Dedifferentiated amniotic fluid mesenchymal stem cell (primary cell): Measurements from ENCODE around the gene PI4K2A.

Experiments
- DNase-seq: peaks from one replicate; pipeline ENCODE4 v3.0.0-alpha.2; 2016; ENCODE audit errors: extremely low spot score

The PI4K2A gene

GRCh38 chr10:97640174-97640867 lies at the start of gene PI4K2A:
PI4K2A (plus strand) TSS chr10:97640671; CDS start chr10:97640743, 72 bp downstream.
- peak; percentile 99 for DNase-seq

- no peak for DNase-seq
These were observed 49.5 kb upstream of the PI4K2A start for GRCh38 chr10:97590748-97591495.

DNA sequence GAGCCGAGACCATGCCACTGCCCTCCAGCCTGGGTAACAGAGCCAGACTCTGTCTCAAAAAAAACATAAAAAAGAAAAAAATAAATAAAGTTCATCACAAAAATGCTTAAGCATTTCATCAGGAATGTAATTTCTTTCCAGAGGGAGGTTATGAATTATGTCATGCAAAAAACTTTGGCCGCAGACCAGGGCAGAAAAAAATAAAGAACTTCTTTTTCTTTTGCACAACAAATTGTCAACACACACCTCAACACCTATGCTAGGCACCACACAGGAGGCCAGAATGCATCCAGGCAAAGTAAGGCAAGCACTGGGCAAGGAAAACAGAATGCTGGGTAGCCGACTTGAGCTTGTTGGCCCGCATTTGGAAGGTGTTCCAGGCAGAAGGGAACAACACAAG lies 47.0 kb upstream of the PI4K2A start:
- peak; percentile 68 for DNase-seq

GRCh38 chr10:97596101-97597082 lies 44.1 kb upstream of the PI4K2A start:
- peak; percentile 77 for DNase-seq

GRCh38 chr10:97597778-97598177 lies 42.7 kb upstream of the PI4K2A start:
- DNase-seq: no peak

DNA sequence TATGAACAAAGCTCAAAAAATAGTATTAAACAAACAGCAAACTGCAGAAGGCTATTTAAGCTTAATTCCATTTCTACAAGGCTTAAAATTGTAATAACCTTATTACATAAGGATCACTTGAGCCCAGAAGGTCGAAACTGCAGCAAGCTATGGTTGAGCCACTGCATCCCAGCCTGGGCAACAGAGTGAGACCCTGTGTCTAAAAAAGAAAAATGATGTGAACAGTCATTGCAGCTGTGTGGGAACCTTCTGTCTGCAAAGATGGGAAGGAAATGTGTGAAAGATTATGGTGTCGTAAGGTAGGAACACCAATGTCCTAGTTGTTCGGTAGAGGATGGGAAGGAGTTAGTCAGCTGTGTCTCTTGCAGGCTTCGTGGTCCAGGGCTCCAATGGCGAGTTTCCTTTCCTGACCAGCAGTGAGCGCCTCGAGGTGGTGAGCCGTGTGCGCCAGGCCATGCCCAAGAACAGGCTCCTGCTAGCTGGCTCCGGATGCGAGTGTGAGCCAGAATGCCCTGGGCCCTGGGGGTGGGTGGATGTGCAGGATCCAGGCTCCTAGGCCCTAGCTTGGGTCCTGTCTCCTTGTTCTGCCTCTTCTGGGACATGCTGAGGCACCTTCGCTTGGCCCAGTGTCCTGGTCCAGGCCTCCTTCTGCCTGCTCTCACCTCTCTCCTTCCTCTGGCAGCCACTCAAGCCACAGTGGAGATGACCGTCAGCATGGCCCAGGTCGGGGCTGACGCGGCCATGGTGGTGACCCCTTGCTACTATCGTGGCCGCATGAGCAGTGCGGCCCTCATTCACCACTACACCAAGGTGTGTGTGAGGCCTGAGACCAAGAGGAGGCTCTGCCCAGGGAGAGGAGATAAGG lies 41.8 kb upstream of the PI4K2A start:
- no peak for DNase-seq

- DNase-seq: no peak
These were observed 41.2 kb upstream of the PI4K2A start for GRCh38 chr10:97599272-97599619.

DNA sequence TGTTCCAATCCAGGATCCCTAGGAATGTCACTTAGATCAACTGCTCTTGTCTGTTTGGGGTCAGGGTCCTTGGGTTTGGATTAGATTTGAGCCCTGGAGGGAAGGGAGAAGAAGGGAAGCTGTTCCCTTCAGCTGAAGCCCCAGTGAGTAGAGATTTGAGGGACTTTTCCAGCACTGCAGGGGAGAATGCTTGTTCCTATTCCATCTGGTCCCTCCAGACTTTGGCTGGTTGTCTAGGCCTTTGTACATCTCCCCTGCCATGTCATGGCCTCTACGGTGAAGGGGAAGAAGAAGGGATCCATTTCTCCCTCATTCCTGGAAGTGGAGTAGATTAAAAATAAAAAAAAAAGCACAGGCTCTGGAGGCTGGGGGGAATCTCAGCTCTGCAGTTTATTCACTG lies 39.9 kb upstream of the PI4K2A start:
- no peak for DNase-seq

GRCh38 chr10:97601268-97602215 lies 38.9 kb upstream of the PI4K2A start:
- DNase-seq: no peak

DNA sequence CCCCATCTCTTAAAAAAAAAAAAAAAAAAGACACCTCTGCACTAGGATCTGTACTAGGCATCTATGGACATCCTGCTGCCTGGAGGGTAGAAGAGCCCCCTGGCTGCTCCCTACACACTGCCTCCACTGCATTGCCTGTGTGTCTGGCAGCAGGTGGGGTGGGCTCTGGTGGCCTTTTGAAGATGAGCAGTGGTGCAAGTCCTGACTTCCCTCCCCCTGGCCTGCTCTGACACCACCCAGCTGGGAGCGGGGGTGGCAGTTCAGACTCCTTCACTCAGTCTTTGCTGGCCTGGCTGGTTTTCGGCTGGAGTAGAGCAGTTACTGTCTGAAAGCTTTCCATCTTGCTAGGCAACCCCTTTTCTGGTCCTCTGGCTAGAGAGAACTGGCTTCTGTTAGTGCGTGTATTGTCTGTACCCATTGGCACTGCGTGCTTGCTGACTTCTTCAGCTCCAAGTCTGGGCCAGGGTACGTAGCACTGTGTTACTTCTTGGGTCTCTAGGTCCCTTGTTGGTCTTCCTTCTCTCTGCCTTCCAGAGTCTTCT lies 33.3 kb upstream of the PI4K2A start:
- no peak for DNase-seq

DNA sequence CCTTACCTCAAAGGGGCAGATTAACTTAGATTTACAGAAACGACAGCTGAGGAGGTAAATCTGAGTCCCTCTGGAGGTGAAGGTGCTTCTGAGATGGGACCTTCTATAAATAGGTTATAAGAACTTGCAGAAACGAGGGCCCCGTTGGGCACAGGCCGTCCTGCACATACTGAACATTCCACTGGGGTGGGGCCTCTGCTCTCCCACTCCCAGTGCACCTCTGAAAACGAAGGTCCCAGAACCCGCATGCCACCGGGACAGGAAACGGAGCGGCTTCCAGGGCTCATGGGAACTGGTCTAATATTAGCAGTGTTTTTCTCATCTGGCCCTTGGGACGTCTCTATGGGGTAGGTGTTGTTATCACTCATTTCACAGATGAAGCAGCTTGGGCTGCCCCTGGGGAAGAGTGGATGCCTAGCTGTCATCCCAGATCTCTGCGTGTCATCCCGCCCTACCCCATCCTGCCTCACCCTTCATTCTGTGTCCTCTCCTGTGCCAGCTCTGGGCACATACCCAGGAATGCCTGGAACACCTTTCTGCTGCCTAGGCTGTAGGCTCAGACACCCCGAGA lies 31.4 kb upstream of the PI4K2A start:
- DNase-seq: no peak

DNA sequence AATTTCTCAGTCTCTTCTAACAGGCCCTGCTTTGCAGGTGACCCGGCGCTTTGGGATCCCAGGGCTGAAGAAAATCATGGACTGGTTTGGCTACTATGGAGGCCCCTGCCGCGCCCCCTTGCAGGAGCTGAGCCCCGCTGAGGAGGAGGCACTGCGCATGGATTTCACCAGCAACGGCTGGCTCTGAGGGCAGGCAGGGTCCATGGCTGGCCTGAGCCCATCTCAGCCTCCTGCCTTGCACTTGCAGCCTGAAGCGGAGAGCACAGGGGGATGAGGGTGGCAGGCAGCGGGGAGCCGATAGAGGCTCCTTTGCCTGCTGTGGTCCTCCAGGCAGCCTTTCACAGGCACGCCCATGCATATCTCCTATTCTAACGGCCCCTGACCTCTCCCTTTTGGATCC lies 29.0 kb upstream of the PI4K2A start:
- DNase-seq: no peak

DNA sequence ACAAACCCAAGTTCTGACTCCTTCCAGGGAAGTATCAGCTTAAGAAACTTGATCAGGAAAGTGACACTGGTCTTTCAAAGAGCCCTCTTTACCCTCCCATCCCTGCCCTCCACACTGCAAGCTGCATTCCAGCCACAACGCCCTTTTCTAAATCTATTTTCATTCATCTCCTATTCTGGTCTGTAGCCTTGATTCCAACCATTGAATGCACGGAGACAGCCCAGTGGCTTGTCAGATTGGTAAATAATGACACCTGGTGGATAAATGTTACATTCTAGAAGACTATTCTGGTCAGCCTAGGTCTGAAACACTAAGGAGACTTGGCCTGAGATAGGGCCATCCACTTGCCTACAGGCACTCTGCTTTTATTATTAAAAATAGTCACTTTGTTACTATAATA lies 28.1 kb upstream of the PI4K2A start:
- peak; percentile 32 for DNase-seq

DNA sequence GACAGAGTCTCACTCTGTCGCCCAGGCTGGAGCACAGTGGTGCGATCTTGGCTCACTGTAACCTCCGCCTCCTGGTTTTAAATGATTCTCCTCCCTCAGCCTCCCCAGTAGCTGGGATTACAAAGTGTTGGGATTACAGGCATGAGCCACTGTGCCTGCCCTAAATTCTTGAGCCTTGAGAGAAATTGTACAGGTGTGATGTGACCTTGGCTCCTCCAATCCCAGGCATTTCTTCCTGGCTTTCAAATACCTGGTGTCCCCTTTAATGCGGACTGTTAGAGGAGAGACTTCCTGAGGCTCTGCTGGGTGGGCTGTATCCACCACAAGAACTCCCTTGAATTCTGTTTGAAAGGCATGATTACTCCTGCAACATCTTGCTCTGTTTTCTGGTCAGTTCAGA lies 22.2 kb upstream of the PI4K2A start:
- DNase-seq: no peak

DNA sequence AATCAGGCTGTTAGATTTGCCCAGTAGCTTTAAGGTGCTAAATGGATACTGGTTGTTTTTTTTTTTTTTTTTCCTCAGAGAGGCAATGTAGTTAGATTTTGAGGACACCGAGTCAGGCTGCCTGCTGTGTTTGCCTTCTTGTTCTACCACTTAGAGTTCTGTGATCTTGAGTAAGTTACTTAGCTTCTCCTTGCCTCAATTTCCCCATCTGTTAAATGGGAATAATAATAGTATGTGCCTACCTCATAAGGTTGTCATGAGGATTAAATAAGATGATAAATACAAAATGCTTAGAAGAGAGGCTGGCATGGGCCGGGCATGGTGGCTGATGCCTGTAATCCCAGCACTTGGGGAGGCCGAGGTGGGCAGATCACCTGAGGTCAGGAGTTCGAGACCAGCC lies 21.7 kb upstream of the PI4K2A start:
- peak; percentile 5 for DNase-seq

DNA sequence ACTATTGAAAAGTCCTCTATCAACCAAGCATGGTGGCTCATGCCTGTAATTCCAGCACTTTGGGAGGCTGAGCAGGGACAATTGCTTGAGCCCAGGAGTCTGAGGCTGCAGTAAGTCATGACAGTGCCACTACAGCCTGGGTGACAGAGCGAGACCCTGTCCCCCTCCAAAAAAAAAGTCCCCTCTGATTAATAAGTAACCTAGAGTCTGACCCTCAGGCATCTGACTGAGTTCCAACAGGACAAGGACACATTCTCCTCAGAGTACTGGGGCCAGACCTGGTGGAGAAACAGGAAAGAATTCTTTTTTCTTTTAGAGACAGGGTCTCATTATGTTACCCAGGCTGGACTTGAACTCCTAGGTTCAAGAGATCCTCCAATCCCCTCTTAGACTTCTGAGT lies 17.2 kb upstream of the PI4K2A start:
- DNase-seq: peak; percentile 13

- peak; percentile 1 for DNase-seq
These were observed 12.7 kb upstream of the PI4K2A start for GRCh38 chr10:97627731-97628130.

GRCh38 chr10:97628228-97628627 lies 12.2 kb upstream of the PI4K2A start:
- DNase-seq: no peak

DNA sequence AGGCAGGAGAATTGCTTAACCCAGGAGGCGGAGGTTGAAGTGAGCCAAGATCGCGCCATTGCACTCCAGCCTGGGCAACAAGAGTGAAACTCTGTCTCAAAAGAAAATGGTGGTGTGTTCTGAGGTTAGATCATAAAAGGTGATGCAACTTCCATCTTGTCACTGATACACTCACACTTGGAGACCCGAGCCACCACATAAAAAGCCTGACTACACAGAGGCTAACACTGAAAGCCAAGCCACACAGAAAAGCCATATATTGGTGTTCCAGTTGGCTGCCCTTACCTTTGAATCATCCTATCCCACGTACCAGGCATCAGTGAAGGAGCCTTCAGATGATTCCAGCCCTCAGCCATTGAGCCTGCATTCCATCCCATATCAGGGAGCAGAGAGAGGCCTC lies 11.2 kb upstream of the PI4K2A start:
- DNase-seq: peak; percentile 8

DNA sequence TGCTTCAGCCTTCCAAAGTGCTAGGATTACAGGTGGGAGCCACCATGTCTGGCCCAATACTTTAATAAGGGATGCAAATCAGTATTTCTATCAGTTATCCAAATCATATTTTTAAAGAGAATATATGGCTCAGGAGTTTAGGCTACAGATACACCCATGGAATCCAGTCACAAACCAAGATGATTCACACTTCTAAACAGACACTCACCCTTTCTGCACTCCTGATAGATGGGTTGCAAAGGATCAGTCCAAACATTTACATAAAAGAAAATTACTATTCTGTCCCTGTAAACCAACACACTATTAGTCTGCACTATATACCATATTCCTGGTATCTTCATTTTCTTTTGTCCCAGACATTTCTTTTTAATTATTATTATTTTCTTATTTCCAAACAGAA lies 9.4 kb upstream of the PI4K2A start:
- peak; percentile 8 for DNase-seq
